ENCODE measurements around the gene SLC30A10.
"Not testable (repeated sequence)": the region's sequence is repeated elsewhere in the genome, so short reads cannot be mapped to it uniquely, and the experiment has no call there.

SLC30A10 gene

DNA sequence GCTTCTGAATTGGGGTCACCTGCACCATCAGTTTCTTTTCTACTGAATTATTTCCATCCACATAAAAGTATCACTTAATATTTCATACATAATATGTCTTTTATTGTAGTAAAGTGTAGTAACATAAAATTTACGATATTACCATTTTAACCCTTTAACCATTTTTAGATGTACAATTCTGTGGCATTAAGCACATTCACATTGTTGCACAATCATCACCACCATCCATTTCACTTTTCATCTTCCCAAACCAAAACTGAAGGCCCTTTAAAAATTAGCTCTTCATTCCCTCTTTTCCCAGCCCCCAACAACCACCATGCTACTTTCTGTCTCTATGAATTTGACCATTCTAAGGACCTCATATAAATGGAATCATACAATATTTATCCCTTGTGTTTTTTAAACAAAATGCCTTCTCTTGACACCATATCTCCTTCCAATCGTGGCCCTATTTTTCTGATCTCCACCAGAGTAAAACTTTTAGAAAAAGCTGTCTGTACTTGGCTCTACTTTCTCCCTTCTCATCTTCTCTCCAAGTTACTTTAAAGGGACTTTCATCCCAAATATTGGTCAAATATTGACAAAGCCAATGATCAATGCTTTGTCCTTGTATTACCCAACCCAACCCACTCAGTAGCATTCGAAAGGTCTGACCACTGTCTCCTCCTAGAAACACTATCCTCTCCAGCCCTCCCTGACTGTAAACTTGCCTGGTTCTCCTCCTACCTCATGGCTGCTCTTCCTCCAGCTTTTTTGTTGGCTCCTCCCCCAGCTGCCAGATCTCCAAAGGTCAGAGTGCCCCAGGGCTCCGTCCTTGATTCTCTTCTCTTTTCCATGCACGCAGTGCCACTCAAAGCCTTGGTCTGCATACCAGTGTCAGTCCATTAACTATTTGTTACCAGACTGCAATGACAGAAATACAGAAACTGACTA, 44.7 kb downstream of the SLC30A10 start:
- DNase-seq (ENCODE audit: low spot score in 2 of 2) (no peak), ATAC-seq (no peak)
- H3K9me3 Mint-ChIP-seq = no peaks in the 10 kb centered on the region
- H3K4me1 Mint-ChIP-seq = no peaks in the 10 kb centered on the region
- no peak overlapping the region for H3K27ac Mint-ChIP-seq
- no peaks in the 10 kb centered on the region for H3K36me3 Mint-ChIP-seq
- H3K4me3 Mint-ChIP-seq = no peak overlapping the region

DNA sequence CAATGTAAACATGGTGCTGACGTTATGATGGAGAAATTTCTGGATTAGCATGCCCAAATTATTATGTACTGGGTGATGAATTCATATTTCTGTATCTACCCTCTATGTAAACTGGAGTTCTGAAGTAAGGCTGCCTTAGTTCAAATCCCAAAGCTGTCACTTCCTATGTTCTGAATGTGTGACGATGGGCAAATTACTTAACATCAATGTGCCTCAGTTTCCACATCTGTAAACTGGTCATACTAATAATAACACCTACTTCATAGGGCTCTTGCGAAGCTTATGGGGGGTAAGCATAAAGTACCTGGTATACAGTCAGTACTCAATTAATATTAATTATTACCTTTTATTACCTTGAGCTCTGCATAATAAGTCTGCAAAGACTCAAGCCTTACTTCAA, 45.6 kb downstream of the SLC30A10 start:
- DNase-seq (ENCODE audit: low spot score in 2 of 2) (no peak), ATAC-seq (no peak)
- Mint-ChIP-seq H3K4me3 (no peak overlapping the region), H3K9me3 (no peaks in the 10 kb centered on the region), H3K27ac (no peak overlapping the region), H3K4me1 (no peaks in the 10 kb centered on the region), H3K36me3 (no peaks in the 10 kb centered on the region)

DNA sequence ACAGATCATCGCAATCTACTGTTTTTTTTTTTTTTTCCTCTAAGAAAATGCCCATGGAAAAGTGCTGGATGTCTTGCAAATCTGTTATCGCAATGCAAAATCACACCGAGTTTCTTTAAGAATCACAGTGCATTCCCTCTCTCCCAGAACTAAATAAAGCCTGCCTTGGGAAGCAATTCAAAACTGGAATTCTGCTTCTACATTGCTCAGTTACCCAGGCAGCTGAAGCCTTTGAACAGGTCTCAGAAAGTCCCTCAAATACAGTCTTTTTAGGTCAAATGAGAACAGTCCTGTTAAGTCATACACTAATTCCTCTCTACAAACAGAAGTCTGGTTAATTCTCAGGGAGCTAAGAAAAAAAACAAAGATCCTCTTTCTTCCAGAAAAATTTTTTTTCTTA, 46.3 kb downstream of the SLC30A10 start:
- DNase-seq (ENCODE audit: low spot score in 2 of 2) (no peak), ATAC-seq (no peak)

DNA sequence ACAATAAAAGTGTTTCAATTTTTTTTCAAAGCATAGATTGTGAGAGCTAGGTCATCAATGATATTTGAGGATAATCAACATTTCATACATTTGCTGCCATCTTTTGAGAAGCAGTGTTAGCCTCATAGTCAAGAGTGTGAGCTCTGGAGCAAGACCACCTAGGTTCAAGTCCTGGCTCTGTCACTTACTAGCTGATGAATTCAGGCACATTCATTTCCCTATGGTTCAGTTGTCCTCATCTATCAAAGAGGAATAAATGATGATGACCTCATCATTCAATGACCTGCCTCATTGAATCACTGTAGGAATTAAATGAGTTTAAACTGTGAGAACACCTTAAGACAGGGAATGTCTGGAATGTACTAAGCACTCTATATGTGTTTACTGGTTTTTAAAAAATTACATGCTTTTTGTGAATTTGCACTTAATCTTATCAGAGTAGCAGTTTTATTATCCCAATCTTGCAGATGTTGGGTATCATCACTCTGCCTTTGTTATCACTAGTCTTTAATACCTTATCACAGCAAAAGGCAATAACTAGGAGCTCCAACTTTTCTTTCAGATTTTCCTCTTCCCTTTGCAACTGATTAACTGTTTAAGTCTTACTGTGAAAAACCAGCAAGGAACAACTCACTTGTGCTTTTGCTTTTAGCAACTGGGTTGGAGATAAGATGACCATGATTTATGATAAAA, 47.4 kb downstream of the SLC30A10 start:
- ATAC-seq (no peak), DNase-seq (ENCODE audit: low spot score in 2 of 2) (no peak)
- no peak overlapping the region for H3K27ac Mint-ChIP-seq
- no peaks in the 10 kb centered on the region for H3K9me3 Mint-ChIP-seq
- H3K36me3 Mint-ChIP-seq = no peaks in the 10 kb centered on the region
- H3K4me3 Mint-ChIP-seq = no peak overlapping the region
- H3K4me1 Mint-ChIP-seq = no peaks in the 10 kb centered on the region

More for the DNA sequence above, 46.3 kb downstream of the SLC30A10 start:
- H3K27ac Mint-ChIP-seq = no peak overlapping the region
- no peaks in the 10 kb centered on the region for H3K4me1 Mint-ChIP-seq
- no peaks in the 10 kb centered on the region for H3K9me3 Mint-ChIP-seq
- no peaks in the 10 kb centered on the region for H3K36me3 Mint-ChIP-seq
- H3K4me3 Mint-ChIP-seq = no peak overlapping the region

DNA sequence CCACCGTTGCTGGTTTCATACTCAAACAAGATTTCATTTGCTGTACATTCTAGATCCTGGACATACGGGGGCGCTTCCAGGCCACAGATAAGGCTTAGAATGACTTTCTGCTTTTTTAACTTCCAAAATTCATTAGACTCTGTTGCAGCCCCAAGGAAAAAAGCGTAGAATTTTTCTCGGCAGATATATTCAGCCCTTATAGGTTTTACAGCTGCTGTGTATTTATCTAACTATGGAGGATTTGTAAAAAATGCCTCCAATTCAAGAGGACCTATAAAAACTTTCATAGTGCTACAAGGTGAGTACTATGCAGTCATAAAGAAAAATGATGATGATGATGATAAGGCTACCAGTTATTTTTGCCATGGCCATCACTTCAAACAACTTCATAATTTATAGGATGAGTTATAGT, 51.6 kb downstream of the SLC30A10 start:
- DNase-seq (ENCODE audit: low spot score in 2 of 2) (no peak), ATAC-seq (no peak)
- no peaks in the 10 kb centered on the region for H3K9me3 Mint-ChIP-seq
- H3K36me3 Mint-ChIP-seq = no peaks in the 10 kb centered on the region
- H3K4me1 Mint-ChIP-seq = no peaks in the 10 kb centered on the region
- H3K27ac Mint-ChIP-seq = no peak overlapping the region
- H3K4me3 Mint-ChIP-seq = no peak overlapping the region

DNA sequence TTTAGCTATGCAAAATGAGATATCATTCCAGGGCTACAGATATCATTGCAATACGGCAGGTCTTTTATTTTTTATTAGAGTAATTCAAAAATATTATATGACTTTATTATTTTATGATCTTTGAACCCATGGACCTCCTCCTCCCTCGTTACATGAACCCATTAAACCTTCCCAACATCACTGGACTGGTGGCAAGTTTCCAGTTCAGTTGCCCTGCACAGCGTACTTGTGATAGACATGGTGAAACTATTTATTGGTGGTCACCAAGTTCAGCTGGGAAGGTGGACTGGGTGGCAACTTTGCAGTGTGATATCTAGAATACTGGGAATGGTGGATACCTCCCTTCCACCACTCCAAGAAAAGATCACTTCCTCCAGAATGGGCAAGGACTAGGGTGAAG, 52.5 kb downstream of the SLC30A10 start:
- H3K4me3 Mint-ChIP-seq = no peak overlapping the region
- DNase-seq (ENCODE audit: low spot score in 2 of 2) = no peak
- no peaks in the 10 kb centered on the region for H3K4me1 Mint-ChIP-seq
- no peaks in the 10 kb centered on the region for H3K36me3 Mint-ChIP-seq
- no peak for ATAC-seq
- no peaks in the 10 kb centered on the region for H3K9me3 Mint-ChIP-seq
- no peak overlapping the region for H3K27ac Mint-ChIP-seq

DNA sequence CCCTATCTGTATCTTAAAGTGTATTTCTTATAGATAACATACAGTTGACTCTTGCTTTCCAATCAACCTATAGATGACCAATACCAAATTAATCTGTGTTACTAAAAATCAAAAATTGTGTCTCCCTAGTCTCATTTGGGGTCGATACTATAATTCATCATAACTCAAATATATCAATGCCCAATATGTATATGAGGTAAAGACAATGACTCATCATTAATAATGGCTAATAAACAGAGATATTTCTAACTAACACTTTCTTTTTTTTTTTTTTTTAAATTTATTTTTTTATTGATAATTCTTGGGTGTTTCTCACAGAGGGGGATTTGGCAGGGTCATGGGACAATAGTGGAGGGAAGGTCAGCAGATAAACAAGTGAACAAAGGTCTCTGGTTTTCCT, 55.8 kb downstream of the SLC30A10 start:
- not testable (repeated sequence) for H3K27ac Mint-ChIP-seq; H3K9me3 Mint-ChIP-seq; H3K4me1 Mint-ChIP-seq; DNase-seq (ENCODE audit: low spot score in 2 of 2); H3K4me3 Mint-ChIP-seq; ATAC-seq; H3K36me3 Mint-ChIP-seq

DNA sequence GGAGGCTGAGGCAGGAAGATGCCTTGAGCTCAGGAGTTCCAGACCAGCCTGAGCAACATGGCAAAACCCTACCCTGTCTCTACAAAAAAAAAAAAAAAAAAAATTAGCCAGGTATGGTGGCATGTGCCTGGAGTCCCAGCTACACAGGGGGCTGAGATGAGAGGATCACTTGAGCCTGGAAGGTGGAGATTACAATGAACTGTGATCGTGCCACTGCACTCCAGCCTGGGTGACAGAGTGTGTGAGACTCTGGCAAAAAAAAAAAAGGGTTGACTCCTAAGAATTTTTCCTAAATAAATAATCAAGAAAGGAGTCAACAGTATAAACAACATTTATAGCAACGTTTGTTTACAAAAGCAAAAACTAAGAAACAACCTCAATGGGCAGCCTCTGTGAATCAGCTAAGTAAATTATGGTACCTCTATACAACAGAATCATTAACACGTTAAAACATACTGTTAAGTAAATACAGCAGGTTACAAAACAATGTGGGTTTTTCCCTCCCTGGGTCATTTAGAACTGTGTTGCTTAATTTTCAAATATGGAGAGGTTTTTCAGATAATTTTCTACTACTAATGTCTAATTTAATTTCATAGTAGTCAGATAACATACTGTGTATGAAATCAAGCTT, 56.8 kb downstream of the SLC30A10 start:
- Mint-ChIP-seq H3K4me3 (no peak overlapping the region), H3K4me1 (no peaks in the 10 kb centered on the region), H3K27ac (no peak overlapping the region), H3K9me3 (no peaks in the 10 kb centered on the region), H3K36me3 (no peaks in the 10 kb centered on the region)
- no peak for ATAC-seq
- DNase-seq (ENCODE audit: low spot score in 2 of 2) = no peak

DNA sequence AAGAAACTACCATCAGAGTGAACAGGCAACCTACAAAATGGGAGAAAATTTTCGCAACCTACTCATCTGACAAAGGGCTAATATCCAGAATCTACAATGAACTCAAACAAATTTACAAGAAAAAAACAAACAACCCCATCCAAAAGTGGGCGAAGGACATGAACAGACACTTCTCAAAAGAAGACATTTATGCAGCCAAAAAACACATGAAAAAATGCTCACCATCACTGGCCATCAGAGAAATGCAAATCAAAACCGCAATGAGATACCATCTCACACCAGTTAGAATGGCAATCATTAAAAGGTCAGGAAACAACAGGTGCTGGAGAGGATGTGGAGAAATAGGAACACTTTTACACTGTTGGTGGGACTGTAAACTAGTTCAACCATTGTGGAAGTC, 59.7 kb downstream of the SLC30A10 start:
- not testable (repeated sequence) for H3K4me3 Mint-ChIP-seq; H3K36me3 Mint-ChIP-seq; ATAC-seq; DNase-seq (ENCODE audit: low spot score in 2 of 2); H3K4me1 Mint-ChIP-seq; H3K9me3 Mint-ChIP-seq; H3K27ac Mint-ChIP-seq

Measured in stimulated activated effector memory CD8-positive, alpha-beta T cell treated with anti-CD3 and anti-CD28 coated beads, Interleukin-12 subunit alpha, Interleukin-12 subunit beta, amount 100 ng/mL, for 72 hours (primary cell).